ENCODE results near the gene GTPBP3.
A peak's percentile ranks its signal among the peaks of the same experiment; 100 is the strongest.

Gene GTPBP3

GRCh38 chr19:17296273-17296672 lies 41.1 kb upstream of the GTPBP3 start:
- no peak overlapping the region for H3K4me3 ChIP-seq (ENCODE audit: low read depth, low read length)
- TF ChIP-seq CTCF (IDR thresholded peaks at IDR 0.05; ENCODE audit: insufficient read depth, low read length, missing control alignments) = peak; percentile 2
- DNase-seq (ENCODE audit: low read depth, low spot score) = no peak
- POLR2A ChIA-PET = interaction anchor here (0.7 kb wide), 1 partner anchor 90 kb away, joined by 3 read pairs; no protein-coding TSS in a partner anchor
- CTCF ChIA-PET = interaction anchor here (0.6 to 8.4 kb wide), 3 partner anchors 10 to 92 kb away, joined by 3 to 103 read pairs (median 4); no protein-coding TSS in a partner anchor

DNA sequence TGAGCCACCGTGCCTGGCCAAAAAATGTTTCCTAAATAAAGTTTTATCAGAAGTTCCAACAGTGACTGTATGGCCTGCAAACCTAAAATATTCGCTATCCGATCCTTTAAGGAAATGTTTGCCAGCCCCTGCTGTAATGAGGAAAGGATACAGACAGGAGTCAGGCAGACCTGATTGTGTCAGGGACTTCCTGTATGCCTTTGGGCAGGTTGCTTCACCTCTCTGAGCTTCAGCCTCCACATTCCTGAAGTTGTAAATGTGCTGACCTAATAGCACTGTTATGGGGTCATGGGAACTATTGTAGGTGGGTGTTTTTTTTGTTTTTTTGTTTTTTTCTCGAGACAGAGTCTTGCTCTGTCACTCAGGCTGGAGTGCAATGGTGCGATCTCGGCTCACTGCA lies 40.4 kb upstream of the GTPBP3 start:
- DNase-seq (ENCODE audit: low read depth, low spot score) = no peak
- POLR2A ChIA-PET = no interaction called here
- CTCF ChIA-PET = interaction anchor here (1.5 to 8.4 kb wide), 3 partner anchors 8 to 91 kb away, joined by 3 to 103 read pairs (median 4); no protein-coding TSS in a partner anchor
- no peak for TF ChIP-seq CTCF (IDR thresholded peaks at IDR 0.05; ENCODE audit: insufficient read depth, low read length, missing control alignments)
- no peak overlapping the region for H3K4me3 ChIP-seq (ENCODE audit: low read depth, low read length)

GRCh38 chr19:17300992-17301619 lies 36.2 kb upstream of the GTPBP3 start:
- ChIA-PET CTCF (interaction anchor here (0.7 to 5.7 kb wide), 3 partner anchors 8 to 12 kb away, joined by 3 to 69 read pairs (median 5); no protein-coding TSS in a partner anchor), POLR2A (no interaction called here)
- no peak overlapping the region for H3K4me3 ChIP-seq (ENCODE audit: low read depth, low read length)
- no peak for TF ChIP-seq CTCF (IDR thresholded peaks at IDR 0.05; ENCODE audit: insufficient read depth, low read length, missing control alignments)
- DNase-seq (ENCODE audit: low read depth, low spot score) = no peak

GRCh38 chr19:17302391-17303166 lies 34.8 kb upstream of the GTPBP3 start:
- peak overlapping the region; percentile 76 for H3K4me3 ChIP-seq (ENCODE audit: low read depth, low read length)
- DNase-seq (ENCODE audit: low read depth, low spot score) = no peak
- ChIA-PET POLR2A (interaction anchor here (0.9 to 1.2 kb wide), 2 partner anchors 15 to 21 kb away, joined by 3 read pairs; partner anchors contain the start of gene ANKLE1), CTCF (interaction anchor here (1.2 to 5.7 kb wide), 4 partner anchors 10 to 163 kb away, joined by 4 to 69 read pairs (median 6); no protein-coding TSS in a partner anchor)
- TF ChIP-seq CTCF (IDR thresholded peaks at IDR 0.05; ENCODE audit: insufficient read depth, low read length, missing control alignments) = no peak

DNA sequence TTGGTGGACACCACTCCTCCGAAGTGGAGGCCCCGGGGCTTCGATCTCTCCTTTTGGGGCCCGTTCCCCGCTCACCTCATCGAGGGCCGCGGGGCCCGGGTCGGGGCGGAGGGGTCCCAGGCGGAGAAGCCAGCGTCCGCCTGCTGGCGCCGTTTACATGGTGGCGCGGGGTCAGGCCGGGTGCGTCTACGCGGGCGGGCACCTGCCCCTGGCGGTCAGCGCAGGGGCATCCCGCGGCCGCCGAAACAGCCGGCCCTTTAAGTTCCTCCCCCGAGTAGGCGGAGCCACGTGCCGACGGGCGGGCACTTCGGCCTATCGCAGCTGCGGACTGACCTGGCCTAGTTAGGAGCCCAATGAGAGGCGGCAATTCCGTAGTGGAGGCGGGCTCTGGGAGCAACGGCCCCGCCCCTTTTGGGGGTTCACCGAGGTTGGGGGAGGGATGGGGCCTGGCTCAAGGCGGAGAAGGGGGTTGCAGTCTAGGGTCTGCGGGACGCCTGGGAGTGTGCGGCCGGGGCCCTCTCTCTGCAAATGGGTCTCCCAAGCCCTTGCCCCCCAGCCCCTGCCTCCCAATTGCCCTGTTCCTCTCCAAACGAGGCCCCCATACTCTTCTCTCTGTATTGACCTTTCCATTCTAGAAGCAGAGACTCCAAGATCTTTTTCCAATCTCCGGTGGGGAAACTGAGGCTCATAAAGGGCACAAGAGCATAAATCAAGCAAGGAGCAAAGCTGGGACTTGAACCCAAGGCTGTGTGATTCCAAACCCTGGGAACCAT lies 34.0 kb upstream of the GTPBP3 start, which contains the start of gene ABHD8:
Gene ABHD8 (minus strand): TSS at position 259 of the 773 bp plus-strand sequence. CDS start 1,809 bp downstream, outside the sequence.
- peak; percentile 57 for DNase-seq (ENCODE audit: low read depth, low spot score)
- TF ChIP-seq CTCF (IDR thresholded peaks at IDR 0.05; ENCODE audit: insufficient read depth, low read length, missing control alignments) = peak; percentile 63
- H3K4me3 ChIP-seq (ENCODE audit: low read depth, low read length) = peak within 1 kb of the TSS; percentile 76
- ChIA-PET POLR2A (interaction anchor here (0.9 to 1.2 kb wide), 2 partner anchors 14 to 22 kb away, joined by 3 read pairs; partner anchors contain the start of gene ANKLE1), CTCF (interaction anchor here (0.8 to 5.7 kb wide), 8 partner anchors 10 to 213 kb away, joined by 3 to 69 read pairs (median 4); partner anchors contain the start of gene USHBP1)
